ENCODE measurements around the gene FUZ. TPM values are rescaled to one million over a fixed set of nuclear protein-coding genes. Genes with fewer than 3 reads are reported as not detected.

FUZ gene
- 19.1 TPM for total RNA-seq
- long read RNA-seq, transcript FUZ-201 (11 exons, 1,675 nt) = major isoform, 10 of 37 reads
- long read RNA-seq, partial matches to known transcripts = 5 of 37 reads
- long read RNA-seq, other reads (novel, unspliced or antisense) = 19 of 37 reads

- intact Hi-C loops (cut with micrococcal nuclease) = no loop called here
- ATAC-seq (peak; percentile 68), DNase-seq (peak; percentile 97)
Observed at GRCh38 chr19:49812997-49813861, at the start of gene FUZ. Gene FUZ (minus strand): TSS chr19:49813292. CDS start chr19:49813106, 186 bp downstream.

- no peak for ATAC-seq
- DNase-seq = peak; percentile 47
- intact Hi-C loops (cut with micrococcal nuclease) = no loop called here
Observed at GRCh38 chr19:49862391-49863253, 49.5 kb upstream of the FUZ start.

- intact Hi-C loops (cut with micrococcal nuclease) = no loop called here
- DNase-seq (peak; percentile 39), ATAC-seq (no peak)
Observed at GRCh38 chr19:49861541-49862378, 48.7 kb upstream of the FUZ start.

- intact Hi-C loops (cut with micrococcal nuclease) = no loop called here
- peak; percentile 8 for ATAC-seq
- DNase-seq = peak; percentile 67
Observed at GRCh38 chr19:49861107-49861506, 48.0 kb upstream of the FUZ start.

GRCh38 chr19:49860336-49861102 lies 47.4 kb upstream of the FUZ start:
- no peak for ATAC-seq
- intact Hi-C loops (cut with micrococcal nuclease) = no loop called here

GRCh38 chr19:49859682-49860335 lies 46.7 kb upstream of the FUZ start:
- ATAC-seq = no peak
- intact Hi-C loops (cut with micrococcal nuclease) = no loop called here
- DNase-seq = no peak

More at GRCh38 chr19:49860336-49861102, 47.4 kb upstream of the FUZ start:
- DNase-seq = no peak

- no peak for DNase-seq
Observed at GRCh38 chr19:49858088-49858985, 45.2 kb upstream of the FUZ start.

GRCh38 chr19:49857838-49858087 lies 44.7 kb upstream of the FUZ start:
- DNase-seq (no peak), ATAC-seq (no peak)
- intact Hi-C loops (cut with micrococcal nuclease) = no loop called here

More at GRCh38 chr19:49858088-49858985, 45.2 kb upstream of the FUZ start:
- intact Hi-C loops (cut with micrococcal nuclease) = no loop called here
- no peak for ATAC-seq

- intact Hi-C loops (cut with micrococcal nuclease) = no loop called here
- ATAC-seq (no peak), DNase-seq (no peak)
Observed at GRCh38 chr19:49857061-49857837, 44.2 kb upstream of the FUZ start.

GRCh38 chr19:49856574-49857021 lies 43.5 kb upstream of the FUZ start:
- ATAC-seq (no peak), DNase-seq (no peak)
- intact Hi-C loops (cut with micrococcal nuclease) = no loop called here

GRCh38 chr19:49855676-49856573 lies 42.8 kb upstream of the FUZ start:
- intact Hi-C loops (cut with micrococcal nuclease) = no loop called here
- no peak for ATAC-seq

GRCh38 chr19:49855277-49855675 lies 42.2 kb upstream of the FUZ start:
- intact Hi-C loops (cut with micrococcal nuclease) = no loop called here
- no peak for DNase-seq

More at GRCh38 chr19:49855676-49856573, 42.8 kb upstream of the FUZ start:
- DNase-seq = no peak

GRCh38 chr19:49854378-49855263 lies 41.5 kb upstream of the FUZ start:
- intact Hi-C loops (cut with micrococcal nuclease) = no loop called here
- DNase-seq (no peak), ATAC-seq (no peak)

More at GRCh38 chr19:49855277-49855675, 42.2 kb upstream of the FUZ start:
- no peak for ATAC-seq

- no peak for ATAC-seq
- no peak for DNase-seq
- intact Hi-C loops (cut with micrococcal nuclease) = no loop called here
Observed at GRCh38 chr19:49853852-49854377, 40.8 kb upstream of the FUZ start.
